Uterus (tissue), 2 donors: ENCODE measurements around the gene AIG1.

Source experiments
- CTCF ChIP-seq, 4 experiments: fragments of 200-600 bp in 2 of 4; fragments of 450-650 bp in 2 of 4; sonication (generic) in 2 of 4; IDR thresholded peaks; one replicate each; pipeline ENCODE4 v1.5.1; 2016 to 2019; ENCODE audit warnings: antibody characterized with exemption in 4 of 4, mild to moderate bottlenecking in 2 of 4, moderate library complexity in 1 of 4
- POLR2A ChIP-seq, 2 donors: fragments of 450-650 bp; IDR thresholded peaks; one replicate each; pipeline ENCODE4 v1.6.1; 2016; ENCODE audit warnings: antibody characterized with exemption in 2 of 2, mild to moderate bottlenecking in 1 of 2, moderate library complexity in 1 of 2

DNA sequence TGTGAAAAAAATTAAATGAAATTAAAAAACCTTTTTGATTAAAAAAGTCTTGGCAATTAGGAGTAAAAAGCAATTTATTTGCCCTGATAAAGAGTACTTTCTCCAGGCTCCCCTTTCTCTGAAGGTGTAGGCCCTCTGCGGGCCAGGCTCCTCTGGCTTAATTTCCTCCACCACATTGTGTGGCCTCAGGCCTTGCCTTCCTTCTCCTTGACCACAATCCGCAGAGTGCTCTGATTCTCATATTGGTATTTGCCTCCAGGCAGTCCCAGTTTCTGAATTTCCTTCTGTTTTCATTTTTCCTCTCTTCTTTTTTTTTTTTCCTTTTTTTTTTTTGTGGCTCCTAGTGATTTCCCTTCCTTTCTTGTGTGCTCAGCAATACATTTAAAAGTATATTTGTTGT is 96.4 kb downstream of the AIG1 start:
- TF ChIP-seq CTCF (IDR thresholded peaks at IDR 0.05) (no peak), POLR2A (IDR thresholded peaks at IDR 0.05) (no peak)
